GM13977 (cell line): ENCODE measurements around the gene COCH.

Experiments
- DNase-seq: peaks from one replicate; pipeline ENCODE4 v3.0.0; 2012; ENCODE audit warnings: low spot score
- CTCF ChIP-seq: IDR thresholded peaks from 2 replicates; pipeline ENCODE4 v1.5.1; 2012; ENCODE audit warnings: mild to moderate bottlenecking, control low read depth; ENCODE audit not compliant: insufficient read depth; ENCODE audit errors: extremely low read depth, missing control alignments
- in situ Hi-C: fragments of 300-500 bp; cut with MboI; formaldehyde crosslinking; loops from one replicate; pipeline ENCODE4 v1.12.0; 2022; ENCODE audit warnings: low sequenced_read_pairs, low pct_unique_long_range_greater_than_20kb, mixed read lengths, inconsistent platforms; ENCODE audit not compliant: unreplicated experiment

COCH gene

GRCh38 chr14:30938617-30939016, 64.3 kb downstream of the COCH start:
- TF ChIP-seq CTCF: no peak
- DNase-seq: no peak
- in situ Hi-C loops: no loop called here
